ENCODE results near the gene GRID2.

GRID2 gene

DNA sequence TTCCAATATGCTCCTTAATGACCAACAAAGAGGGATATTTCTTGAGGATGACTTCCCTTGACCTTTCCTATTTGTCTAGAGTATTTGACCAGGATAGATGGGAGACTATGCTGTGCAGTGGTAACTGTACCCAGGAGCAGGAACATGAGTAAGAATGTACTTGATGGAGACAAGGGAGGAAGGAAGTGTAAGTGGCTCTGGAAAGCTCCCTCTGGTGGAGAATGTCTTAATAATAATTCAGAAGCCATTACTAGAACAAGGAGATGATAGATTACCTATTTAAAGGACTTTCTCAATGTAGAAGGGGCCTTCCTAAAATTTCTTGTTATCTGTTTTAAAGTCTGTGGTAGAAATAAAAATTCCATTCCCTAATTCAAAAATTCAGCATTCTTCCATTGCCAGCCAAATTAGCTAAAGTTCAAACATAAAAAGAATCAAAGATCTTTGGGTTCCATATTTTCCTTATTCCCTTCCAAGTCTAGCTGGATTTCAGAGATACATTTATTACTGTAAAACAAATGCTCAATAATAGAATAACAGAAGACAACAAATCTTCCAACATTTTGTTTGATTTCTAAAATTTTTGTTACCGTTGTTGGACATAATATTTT, 83.8 kb downstream of the GRID2 start:
- TF ChIP-seq SIN3A (IDR thresholded peaks at IDR 0.05; ENCODE audit: borderline replicate concordance, insufficient read depth, low read length) (no peak), TAF1 (IDR thresholded peaks at IDR 0.05; ENCODE audit: borderline replicate concordance, insufficient read depth, low read length) (no peak), FOXP2 (optimal IDR thresholded peaks at IDR 0.05; ENCODE audit: borderline replicate concordance, extremely low read depth, extremely low read length, insufficient read depth) (no peak), POLR2AphosphoS5 (IDR thresholded peaks at IDR 0.05; ENCODE audit: low read depth, low read length) (no peak)
- TF ChIP-seq, protein P1, sequence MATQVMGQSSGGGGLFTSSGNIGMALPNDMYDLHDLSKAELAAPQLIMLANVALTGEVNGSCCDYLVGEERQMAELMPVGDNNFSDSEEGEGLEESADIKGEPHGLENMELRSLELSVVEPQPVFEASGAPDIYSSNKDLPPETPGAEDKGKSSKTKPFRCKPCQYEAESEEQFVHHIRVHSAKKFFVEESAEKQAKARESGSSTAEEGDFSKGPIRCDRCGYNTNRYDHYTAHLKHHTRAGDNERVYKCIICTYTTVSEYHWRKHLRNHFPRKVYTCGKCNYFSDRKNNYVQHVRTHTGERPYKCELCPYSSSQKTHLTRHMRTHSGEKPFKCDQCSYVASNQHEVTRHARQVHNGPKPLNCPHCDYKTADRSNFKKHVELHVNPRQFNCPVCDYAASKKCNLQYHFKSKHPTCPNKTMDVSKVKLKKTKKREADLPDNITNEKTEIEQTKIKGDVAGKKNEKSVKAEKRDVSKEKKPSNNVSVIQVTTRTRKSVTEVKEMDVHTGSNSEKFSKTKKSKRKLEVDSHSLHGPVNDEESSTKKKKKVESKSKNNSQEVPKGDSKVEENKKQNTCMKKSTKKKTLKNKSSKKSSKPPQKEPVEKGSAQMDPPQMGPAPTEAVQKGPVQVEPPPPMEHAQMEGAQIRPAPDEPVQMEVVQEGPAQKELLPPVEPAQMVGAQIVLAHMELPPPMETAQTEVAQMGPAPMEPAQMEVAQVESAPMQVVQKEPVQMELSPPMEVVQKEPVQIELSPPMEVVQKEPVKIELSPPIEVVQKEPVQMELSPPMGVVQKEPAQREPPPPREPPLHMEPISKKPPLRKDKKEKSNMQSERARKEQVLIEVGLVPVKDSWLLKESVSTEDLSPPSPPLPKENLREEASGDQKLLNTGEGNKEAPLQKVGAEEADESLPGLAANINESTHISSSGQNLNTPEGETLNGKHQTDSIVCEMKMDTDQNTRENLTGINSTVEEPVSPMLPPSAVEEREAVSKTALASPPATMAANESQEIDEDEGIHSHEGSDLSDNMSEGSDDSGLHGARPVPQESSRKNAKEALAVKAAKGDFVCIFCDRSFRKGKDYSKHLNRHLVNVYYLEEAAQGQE (IDR thresholded peaks at IDR 0.05; ENCODE audit: insufficient read depth in 1 of 2, low read depth in 2 of 2, low read length in 2 of 2) = no peak

DNA sequence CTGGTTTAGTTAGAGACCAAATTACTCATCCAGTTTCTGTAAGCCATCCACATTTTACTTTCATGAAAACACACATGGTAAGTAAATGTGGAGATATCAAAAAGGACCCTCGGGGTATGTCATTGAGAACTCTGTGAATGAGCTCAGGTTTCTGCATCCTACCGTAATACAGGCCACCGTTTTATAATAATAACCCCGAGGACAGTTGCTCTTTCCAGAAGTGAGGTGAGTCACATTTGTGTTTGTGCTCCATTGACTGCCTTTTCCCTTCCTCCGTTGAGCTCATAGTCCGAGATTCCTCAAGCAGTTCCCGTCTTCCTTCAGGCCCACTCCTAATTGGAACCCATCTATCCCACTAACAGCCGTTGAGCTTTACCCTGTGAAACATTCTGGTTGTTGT, 95.3 kb downstream of the GRID2 start:
- no peak for TF ChIP-seq SIN3A (IDR thresholded peaks at IDR 0.05; ENCODE audit: borderline replicate concordance, insufficient read depth, low read length)
- TF ChIP-seq POLR2AphosphoS5 (IDR thresholded peaks at IDR 0.05; ENCODE audit: low read depth, low read length) = peak; percentile 29; the same call in 1 of the 2 replicates
- TF ChIP-seq, protein P1 (IDR thresholded peaks at IDR 0.05; ENCODE audit: insufficient read depth in 1 of 2, low read depth in 2 of 2, low read length in 2 of 2) = 0 out of 4 replicates have a peak, but pooled peaks of 1 of the 2 experiments have one; percentile 24
- TF ChIP-seq TAF1 (IDR thresholded peaks at IDR 0.05; ENCODE audit: borderline replicate concordance, insufficient read depth, low read length) = peak; percentile 30; the same call in 1 of the 2 replicates
- no peak for TF ChIP-seq FOXP2 (optimal IDR thresholded peaks at IDR 0.05; ENCODE audit: borderline replicate concordance, extremely low read depth, extremely low read length, insufficient read depth)

GRCh38 chr4:92406488-92406887, 102.7 kb downstream of the GRID2 start:
- TF ChIP-seq FOXP2 (optimal IDR thresholded peaks at IDR 0.05; ENCODE audit: borderline replicate concordance, extremely low read depth, extremely low read length, insufficient read depth) (no peak), POLR2AphosphoS5 (IDR thresholded peaks at IDR 0.05; ENCODE audit: low read depth, low read length) (no peak)

DNA sequence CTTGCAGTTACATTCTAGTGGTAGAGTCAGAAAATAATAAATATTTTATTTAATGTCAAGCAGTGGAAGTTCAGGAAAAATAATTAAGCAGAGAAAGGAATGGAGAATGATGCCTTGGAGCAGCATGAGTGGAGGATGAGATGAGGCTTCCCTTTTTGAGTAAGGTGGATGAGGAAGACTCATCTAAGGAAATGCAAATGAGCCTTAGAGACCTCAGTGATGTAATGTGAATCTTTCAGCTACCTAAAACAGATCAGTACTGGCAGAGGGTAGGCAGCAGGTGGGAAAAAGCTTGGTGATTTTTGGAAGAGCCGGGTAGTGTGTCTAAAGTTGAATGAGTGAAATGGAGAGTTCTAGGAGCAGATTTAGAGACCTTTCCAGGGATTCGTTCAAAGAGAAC, 118.2 kb downstream of the GRID2 start:
- TF ChIP-seq, protein P1 (IDR thresholded peaks at IDR 0.05; ENCODE audit: insufficient read depth in 1 of 2, low read depth in 2 of 2, low read length in 2 of 2) = no peak
- no peak for TF ChIP-seq FOXP2 (optimal IDR thresholded peaks at IDR 0.05; ENCODE audit: borderline replicate concordance, extremely low read depth, extremely low read length, insufficient read depth)
- no peak for TF ChIP-seq TAF1 (IDR thresholded peaks at IDR 0.05; ENCODE audit: borderline replicate concordance, insufficient read depth, low read length)

GRCh38 chr4:92433272-92433758, 129.5 kb downstream of the GRID2 start:
- TF ChIP-seq TAF1 (IDR thresholded peaks at IDR 0.05; ENCODE audit: borderline replicate concordance, insufficient read depth, low read length) (no peak), FOXP2 (optimal IDR thresholded peaks at IDR 0.05; ENCODE audit: borderline replicate concordance, extremely low read depth, extremely low read length, insufficient read depth) (no peak), SIN3A (IDR thresholded peaks at IDR 0.05; ENCODE audit: borderline replicate concordance, insufficient read depth, low read length) (no peak), POLR2AphosphoS5 (IDR thresholded peaks at IDR 0.05; ENCODE audit: low read depth, low read length) (no peak)
- TF ChIP-seq, protein P1 (IDR thresholded peaks at IDR 0.05; ENCODE audit: insufficient read depth in 1 of 2, low read depth in 2 of 2, low read length in 2 of 2) = no peak
